GM21526 (cell line): ENCODE measurements around the gene OR4A47.
"Not testable (repeated sequence)": the region's sequence is repeated elsewhere in the genome, so short reads cannot be mapped to it uniquely, and the experiment has no call there.

ENCODE experiments used
- ATAC-seq: cut with Tn5 transposase; IDR thresholded peaks from one replicate; pipeline ENCODE4 v1.9.1; 2021; ENCODE audit warnings: moderate library complexity; ENCODE audit not compliant: unreplicated experiment, low FRiP score

Gene OR4A47

DNA sequence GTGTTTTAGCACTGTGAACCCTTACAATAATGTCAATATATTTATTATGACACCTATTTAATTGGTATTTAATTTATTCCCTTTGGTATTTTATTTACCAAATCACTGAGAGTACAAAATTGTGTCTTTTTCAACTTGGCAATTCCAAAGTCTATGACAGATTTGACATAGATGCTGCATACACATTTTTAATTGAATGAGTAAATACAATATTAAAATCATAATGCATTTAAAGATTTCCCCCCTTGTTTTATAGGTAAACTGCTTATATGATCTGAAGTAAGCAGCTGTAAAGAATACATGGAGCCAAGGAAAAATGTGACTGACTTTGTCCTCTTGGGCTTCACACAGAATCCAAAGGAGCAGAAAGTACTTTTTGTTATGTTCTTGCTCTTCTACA is at the start of gene OR4A47:
OR4A47 (plus strand) TSS at position 301 of the 400 bp plus-strand sequence; CDS start at position 301, 0 bp downstream.
- not testable (repeated sequence) for ATAC-seq

DNA sequence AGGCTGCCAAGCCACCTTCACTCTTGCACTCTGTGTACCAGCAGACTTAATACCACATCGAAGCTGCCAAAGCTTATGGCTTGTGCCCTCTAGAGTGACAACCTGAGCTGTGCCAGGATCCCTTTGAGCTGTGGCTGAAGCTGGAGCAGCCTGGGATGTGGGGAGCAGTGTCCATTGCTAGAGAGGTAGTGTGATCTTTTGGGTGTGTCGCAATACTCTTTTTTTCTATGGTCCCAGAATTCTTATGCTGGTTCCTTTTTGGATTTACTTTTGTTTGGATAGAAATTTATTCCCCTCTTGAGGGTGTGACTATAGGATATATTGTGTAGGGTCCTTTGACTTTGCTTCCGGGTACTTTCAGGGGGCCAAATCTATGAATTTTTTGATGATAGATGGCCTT is 32.7 kb upstream of the OR4A47 start:
- ATAC-seq: not testable (repeated sequence)

GRCh38 chr11:48473966-48474365 is 14.6 kb upstream of the OR4A47 start:
- not testable (repeated sequence) for ATAC-seq

DNA sequence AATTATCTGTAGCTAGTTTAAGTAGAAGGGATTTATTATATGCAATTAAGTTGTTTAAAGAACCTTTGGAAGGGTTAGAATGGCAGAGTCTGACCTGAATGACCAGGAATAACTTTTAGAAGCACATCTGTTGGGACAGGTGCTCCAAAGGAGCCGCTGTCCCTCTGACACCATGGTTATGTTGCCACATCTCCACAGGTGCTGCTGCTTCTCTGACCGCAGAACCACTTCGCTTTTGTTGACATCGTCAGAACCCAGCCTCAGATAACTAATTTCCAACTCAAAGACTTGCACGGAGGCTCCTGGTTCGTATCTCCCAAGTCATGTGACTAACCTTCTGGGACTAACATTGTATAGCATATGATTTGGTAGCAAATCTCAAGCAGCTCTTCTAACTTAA is 13.9 kb upstream of the OR4A47 start:
- not testable (repeated sequence) for ATAC-seq

DNA sequence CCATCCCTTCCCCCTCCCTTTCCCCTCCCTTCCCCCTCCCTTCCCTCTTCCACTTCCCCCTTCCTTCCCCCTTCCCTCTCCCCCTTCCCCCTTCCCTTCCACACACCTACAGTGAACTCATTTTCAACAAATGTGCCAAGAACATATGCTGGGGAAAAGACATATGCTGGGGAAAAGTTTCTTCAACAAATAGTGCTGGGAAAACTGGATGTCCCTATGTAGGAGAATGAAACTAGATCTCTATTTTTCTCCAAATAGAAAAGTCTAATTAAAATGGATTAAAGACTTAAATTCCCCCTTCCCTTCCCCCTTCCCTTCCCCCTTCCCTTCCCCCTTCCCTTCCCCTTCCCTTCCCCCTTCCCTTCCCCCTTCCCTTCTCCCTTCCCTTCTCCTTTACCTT is 17.6 kb downstream of the OR4A47 start:
- ATAC-seq: not testable (repeated sequence)

GRCh38 chr11:48538991-48539390 is 50.4 kb downstream of the OR4A47 start:
- ATAC-seq: no peak
